Measurements from ENCODE around the gene AREG.

AREG gene

GRCh38 chr4:74402692-74403456 is 42.1 kb upstream of the AREG start:
- H3K4me2 ChIP-seq (ENCODE audit: low read length) = no peak overlapping the region
- H3K27me3 ChIP-seq (ENCODE audit: insufficient read depth, low read length, poor library complexity) = no peaks in the 10 kb centered on the region
- H4K5ac ChIP-seq (ENCODE audit: low read length) = no peak overlapping the region
- no peaks in the 10 kb centered on the region for H3K36me3 ChIP-seq (ENCODE audit: control insufficient read depth, insufficient read depth, low read length)
- no peak overlapping the region for H3K23ac ChIP-seq (ENCODE audit: low read length)
- no peak overlapping the region for H3K27ac ChIP-seq (ENCODE audit: low read depth, low read length)
- no peak overlapping the region for H3K56ac ChIP-seq (ENCODE audit: low read length)
- no peak overlapping the region for H2BK15ac ChIP-seq (replicated peaks; ENCODE audit: low read depth)
- no peak overlapping the region for H4K8ac ChIP-seq (ENCODE audit: low read depth, low read length)
- no peak overlapping the region for H3K4me3 ChIP-seq (ENCODE audit: low read length)
- H3K9ac ChIP-seq (ENCODE audit: low read length) = no peak overlapping the region
- no peak overlapping the region for H2BK120ac ChIP-seq (ENCODE audit: low read depth, low read length)
- no peaks in the 10 kb centered on the region for H3K79me1 ChIP-seq (ENCODE audit: low read length)
- no peak overlapping the region for H2BK5ac ChIP-seq (ENCODE audit: low read length)
- H3K4me1 ChIP-seq (ENCODE audit: control insufficient read depth, low read depth, low read length) = no peaks in the 10 kb centered on the region
- H3K79me2 ChIP-seq (ENCODE audit: control insufficient read depth, insufficient read depth, low read length) = no peaks in the 10 kb centered on the region
- H3K18ac ChIP-seq (ENCODE audit: low read length) = no peak overlapping the region
- no peak overlapping the region for H3K4ac ChIP-seq (ENCODE audit: low read depth, low read length)
- H2AK5ac ChIP-seq (ENCODE audit: low read length) = no peak overlapping the region
- DNase-seq = no peak
- WGBS (ENCODE audit: extremely low coverage, insufficient coverage, low lambda C conversion rate) = no CpG with 5 or more reads among the region's 5 CpGs

GRCh38 chr4:74407891-74408290 is 37.0 kb upstream of the AREG start:
- no peak overlapping the region for H3K23ac ChIP-seq (ENCODE audit: low read length)
- no peak overlapping the region for H2BK15ac ChIP-seq (replicated peaks; ENCODE audit: low read depth)
- no peak overlapping the region for H4K5ac ChIP-seq (ENCODE audit: low read length)
- H3K4me1 ChIP-seq (ENCODE audit: control insufficient read depth, low read depth, low read length) = peaks cover 2% of the 10 kb centered on the region
- H3K79me2 ChIP-seq (ENCODE audit: control insufficient read depth, insufficient read depth, low read length) = no peaks in the 10 kb centered on the region
- H2AK5ac ChIP-seq (ENCODE audit: low read length) = no peak overlapping the region
- H3K4ac ChIP-seq (ENCODE audit: low read depth, low read length) = no peak overlapping the region
- H3K79me1 ChIP-seq (ENCODE audit: low read length) = no peaks in the 10 kb centered on the region
- no peak overlapping the region for H3K9ac ChIP-seq (ENCODE audit: low read length)
- no peak overlapping the region for H3K56ac ChIP-seq (ENCODE audit: low read length)
- no peak overlapping the region for H3K18ac ChIP-seq (ENCODE audit: low read length)
- no peaks in the 10 kb centered on the region for H3K27me3 ChIP-seq (ENCODE audit: insufficient read depth, low read length, poor library complexity)
- H2BK120ac ChIP-seq (ENCODE audit: low read depth, low read length) = no peak overlapping the region
- H3K27ac ChIP-seq (ENCODE audit: low read depth, low read length) = no peak overlapping the region
- no peak overlapping the region for H3K4me3 ChIP-seq (ENCODE audit: low read length)
- no peak overlapping the region for H4K8ac ChIP-seq (ENCODE audit: low read depth, low read length)
- DNase-seq = no peak
- no peak overlapping the region for H3K4me2 ChIP-seq (ENCODE audit: low read length)
- H3K36me3 ChIP-seq (ENCODE audit: control insufficient read depth, insufficient read depth, low read length) = no peaks in the 10 kb centered on the region
- H2BK5ac ChIP-seq (ENCODE audit: low read length) = no peak overlapping the region

GRCh38 chr4:74408639-74409038 is 36.3 kb upstream of the AREG start:
- Histone ChIP-seq H4K5ac (ENCODE audit: low read length) (no peak overlapping the region), H2BK5ac (ENCODE audit: low read length) (no peak overlapping the region), H3K23ac (ENCODE audit: low read length) (no peak overlapping the region), H3K4me2 (ENCODE audit: low read length) (no peak overlapping the region), H3K9ac (ENCODE audit: low read length) (no peak overlapping the region), H3K4me1 (ENCODE audit: control insufficient read depth, low read depth, low read length) (peaks cover 2% of the 10 kb centered on the region), H2AK5ac (ENCODE audit: low read length) (no peak overlapping the region), H3K79me2 (ENCODE audit: control insufficient read depth, insufficient read depth, low read length) (no peaks in the 10 kb centered on the region), H3K27ac (ENCODE audit: low read depth, low read length) (no peak overlapping the region), H3K4ac (ENCODE audit: low read depth, low read length) (no peak overlapping the region), H2BK120ac (ENCODE audit: low read depth, low read length) (no peak overlapping the region), H3K27me3 (ENCODE audit: insufficient read depth, low read length, poor library complexity) (no peaks in the 10 kb centered on the region), H4K8ac (ENCODE audit: low read depth, low read length) (no peak overlapping the region), H3K4me3 (ENCODE audit: low read length) (no peak overlapping the region), H3K56ac (ENCODE audit: low read length) (no peak overlapping the region), H3K18ac (ENCODE audit: low read length) (no peak overlapping the region), H3K79me1 (ENCODE audit: low read length) (no peaks in the 10 kb centered on the region), H2BK15ac (replicated peaks; ENCODE audit: low read depth) (no peak overlapping the region), H3K36me3 (ENCODE audit: control insufficient read depth, insufficient read depth, low read length) (no peaks in the 10 kb centered on the region)
- WGBS (ENCODE audit: extremely low coverage, insufficient coverage, low lambda C conversion rate) = no CpG with 5 or more reads among the region's 3 CpGs
- peak; percentile 25 for DNase-seq

- no peak overlapping the region for H4K5ac ChIP-seq (ENCODE audit: low read length)
- no peak overlapping the region for H2AK5ac ChIP-seq (ENCODE audit: low read length)
- H3K56ac ChIP-seq (ENCODE audit: low read length) = no peak overlapping the region
- WGBS (ENCODE audit: extremely low coverage, insufficient coverage, low lambda C conversion rate) = no CpG with 5 or more reads among the region's 2 CpGs
- H2BK15ac ChIP-seq (replicated peaks; ENCODE audit: low read depth) = no peak overlapping the region
- DNase-seq = peak; percentile 72
- no peaks in the 10 kb centered on the region for H3K27me3 ChIP-seq (ENCODE audit: insufficient read depth, low read length, poor library complexity)
- H4K8ac ChIP-seq (ENCODE audit: low read depth, low read length) = no peak overlapping the region
- H3K18ac ChIP-seq (ENCODE audit: low read length) = no peak overlapping the region
- peaks cover 2% of the 10 kb centered on the region for H3K4me1 ChIP-seq (ENCODE audit: control insufficient read depth, low read depth, low read length)
- H3K4me3 ChIP-seq (ENCODE audit: low read length) = no peak overlapping the region
- H3K4ac ChIP-seq (ENCODE audit: low read depth, low read length) = no peak overlapping the region
- H2BK5ac ChIP-seq (ENCODE audit: low read length) = no peak overlapping the region
- no peak overlapping the region for H3K27ac ChIP-seq (ENCODE audit: low read depth, low read length)
- no peak overlapping the region for H2BK120ac ChIP-seq (ENCODE audit: low read depth, low read length)
- no peak overlapping the region for H3K4me2 ChIP-seq (ENCODE audit: low read length)
- no peaks in the 10 kb centered on the region for H3K79me1 ChIP-seq (ENCODE audit: low read length)
- H3K36me3 ChIP-seq (ENCODE audit: control insufficient read depth, insufficient read depth, low read length) = no peaks in the 10 kb centered on the region
- no peak overlapping the region for H3K9ac ChIP-seq (ENCODE audit: low read length)
- no peak overlapping the region for H3K23ac ChIP-seq (ENCODE audit: low read length)
- no peaks in the 10 kb centered on the region for H3K79me2 ChIP-seq (ENCODE audit: control insufficient read depth, insufficient read depth, low read length)
These were observed 34.7 kb upstream of the AREG start for GRCh38 chr4:74410272-74410671.

- Histone ChIP-seq H3K9ac (ENCODE audit: low read length) (no peak overlapping the region), H3K4ac (ENCODE audit: low read depth, low read length) (no peak overlapping the region), H2BK5ac (ENCODE audit: low read length) (no peak overlapping the region), H3K4me1 (ENCODE audit: control insufficient read depth, low read depth, low read length) (peaks cover 2% of the 10 kb centered on the region), H3K79me2 (ENCODE audit: control insufficient read depth, insufficient read depth, low read length) (no peaks in the 10 kb centered on the region), H2BK120ac (ENCODE audit: low read depth, low read length) (no peak overlapping the region), H2AK5ac (ENCODE audit: low read length) (no peak overlapping the region), H3K4me3 (ENCODE audit: low read length) (no peak overlapping the region), H3K27ac (ENCODE audit: low read depth, low read length) (no peak overlapping the region), H3K4me2 (ENCODE audit: low read length) (no peak overlapping the region), H2BK15ac (replicated peaks; ENCODE audit: low read depth) (no peak overlapping the region), H3K36me3 (ENCODE audit: control insufficient read depth, insufficient read depth, low read length) (no peaks in the 10 kb centered on the region), H3K18ac (ENCODE audit: low read length) (no peak overlapping the region), H3K23ac (ENCODE audit: low read length) (no peak overlapping the region), H3K27me3 (ENCODE audit: insufficient read depth, low read length, poor library complexity) (no peaks in the 10 kb centered on the region), H3K79me1 (ENCODE audit: low read length) (no peaks in the 10 kb centered on the region), H4K8ac (ENCODE audit: low read depth, low read length) (no peak overlapping the region), H3K56ac (ENCODE audit: low read length) (no peak overlapping the region), H4K5ac (ENCODE audit: low read length) (no peak overlapping the region)
- no peak for DNase-seq
These were observed 32.7 kb upstream of the AREG start for GRCh38 chr4:74412225-74412624.

- no peak for DNase-seq
- Histone ChIP-seq H3K36me3 (ENCODE audit: control insufficient read depth, insufficient read depth, low read length) (no peaks in the 10 kb centered on the region), H3K27me3 (ENCODE audit: insufficient read depth, low read length, poor library complexity) (no peaks in the 10 kb centered on the region), H2BK120ac (ENCODE audit: low read depth, low read length) (no peak overlapping the region), H3K4me2 (ENCODE audit: low read length) (no peak overlapping the region), H3K18ac (ENCODE audit: low read length) (no peak overlapping the region), H3K4me3 (ENCODE audit: low read length) (no peak overlapping the region), H3K79me1 (ENCODE audit: low read length) (no peaks in the 10 kb centered on the region), H4K5ac (ENCODE audit: low read length) (no peak overlapping the region), H3K27ac (ENCODE audit: low read depth, low read length) (no peak overlapping the region), H2BK15ac (replicated peaks; ENCODE audit: low read depth) (no peak overlapping the region), H3K9ac (ENCODE audit: low read length) (no peak overlapping the region), H3K79me2 (ENCODE audit: control insufficient read depth, insufficient read depth, low read length) (no peaks in the 10 kb centered on the region), H3K23ac (ENCODE audit: low read length) (no peak overlapping the region), H3K4me1 (ENCODE audit: control insufficient read depth, low read depth, low read length) (peaks cover 2% of the 10 kb centered on the region), H4K8ac (ENCODE audit: low read depth, low read length) (no peak overlapping the region), H2BK5ac (ENCODE audit: low read length) (no peak overlapping the region), H3K4ac (ENCODE audit: low read depth, low read length) (no peak overlapping the region), H2AK5ac (ENCODE audit: low read length) (no peak overlapping the region), H3K56ac (ENCODE audit: low read length) (no peak overlapping the region)
These were observed 31.7 kb upstream of the AREG start for GRCh38 chr4:74413265-74413664.

Data from mesendoderm (in vitro differentiated cells).